Spinal cord (tissue), 10 donors: Measurements from ENCODE around the gene P2RX7. TPM values are rescaled to one million over a fixed set of nuclear protein-coding genes. Genes with fewer than 3 reads are reported as not detected.

Experiments used
- DNase-seq, 6 donors: peaks; one replicate each; pipeline versions ENCODE4 v3.0.0 to v3.0.0-alpha.2; 2013 to 2015; ENCODE audit warnings: low spot score in 6 of 6, low read depth in 4 of 6
- H3K27ac ChIP-seq: one replicate; pipeline ENCODE4 v1.5.1; 2013; ENCODE audit warnings: low read depth, low read length, control low read depth
- H3K27me3 ChIP-seq: one replicate; pipeline ENCODE4 v1.6.1; 2013; ENCODE audit warnings: low read length; ENCODE audit not compliant: control insufficient read depth, insufficient read depth
- H3K36me3 ChIP-seq: one replicate; pipeline ENCODE4 v1.6.1; 2013; ENCODE audit warnings: low read length; ENCODE audit not compliant: control insufficient read depth, insufficient read depth
- H3K4me1 ChIP-seq: one replicate; pipeline ENCODE4 v1.6.1; 2013; ENCODE audit warnings: low read length; ENCODE audit not compliant: control insufficient read depth, insufficient read depth
- H3K4me3 ChIP-seq: one replicate; pipeline ENCODE4 v1.5.1; 2013; ENCODE audit warnings: low read depth, low read length, control low read depth
- H3K9me3 ChIP-seq: one replicate; pipeline ENCODE4 v1.6.1; 2013; ENCODE audit warnings: low read length; ENCODE audit not compliant: control insufficient read depth, insufficient read depth
- WGBS: methylation state at CpG from one replicate; pipeline ENCODE4 v1.1.5; 2013; ENCODE audit warnings: missing lambda C conversion rate; ENCODE audit not compliant: insufficient coverage; 5-methylcytosine and 5-hydroxymethylcytosine counted together
- polyA plus RNA-seq, 2 donors: library from polyadenylated mRNA; unstranded; fragments of 120-200 nt; gene quantifications; one replicate each; pipeline ENCODE4 v1.2.1, GENCODE V29; 2013; ENCODE audit not compliant: insufficient read length in 2 of 2
- total RNA-seq, 2 donors: library from RNA; depleted of rRNA in 1 of 2; stranded (reverse); fragments of 120-200 nt in 1 of 2; fragments of >200 nt in 1 of 2; gene quantifications; one replicate each; pipeline versions ENCODE4 v1.2.3 to v1.2.4, GENCODE V29; 2013 to 2014
- donor health status: healthy.

The P2RX7 gene
- total and polyA plus RNA-seq, 4 donors, result 8.7 to 19.9 (median 17.4) TPM

GRCh38 chr12:121209624-121210572 lies 77.2 kb downstream of the P2RX7 start, which contains the start of gene P2RX4:
TSS of gene P2RX4 (plus strand) at chr12:121210129. CDS start at chr12:121210165, 36 bp downstream.
- peaks cover 7% of the 10 kb centered on the region for H3K36me3 ChIP-seq
- H3K27me3 ChIP-seq, result no peaks in the 10 kb centered on the region
- peaks cover 21% of the 10 kb centered on the region for H3K4me1 ChIP-seq
- H3K27ac ChIP-seq, result peak within 1 kb of the TSS; percentile 85
- no peaks in the 10 kb centered on the region for H3K9me3 ChIP-seq
- H3K4me3 ChIP-seq, result peak within 1 kb of the TSS; percentile 75
- DNase-seq, result peak; percentile 66 to 97 (median 78)
- 2% methylated on average over 87 of the region's 97 CpGs for WGBS

- no peaks in the 10 kb centered on the region for H3K27me3 ChIP-seq
- WGBS, result 100% methylated on average over 2 of the region's 5 CpGs
- DNase-seq, result no peak
- H3K4me3 ChIP-seq, result no peak overlapping the region
- H3K36me3 ChIP-seq, result peaks cover 11% of the 10 kb centered on the region
- peaks cover 21% of the 10 kb centered on the region for H3K4me1 ChIP-seq
- no peaks in the 10 kb centered on the region for H3K9me3 ChIP-seq
- H3K27ac ChIP-seq, result no peak overlapping the region
Observed at GRCh38 chr12:121212875-121213274, 80.2 kb downstream of the P2RX7 start.

- no peak for DNase-seq
- WGBS, result 86% methylated on average over 8 of the region's 11 CpGs
- no peak overlapping the region for H3K4me3 ChIP-seq
- no peaks in the 10 kb centered on the region for H3K9me3 ChIP-seq
- H3K4me1 ChIP-seq, result peaks cover 17% of the 10 kb centered on the region
- no peak overlapping the region for H3K27ac ChIP-seq
- H3K27me3 ChIP-seq, result no peaks in the 10 kb centered on the region
- H3K36me3 ChIP-seq, result peaks cover 12% of the 10 kb centered on the region
Observed at GRCh38 chr12:121214166-121214777, 81.6 kb downstream of the P2RX7 start.

GRCh38 chr12:121214855-121215745 lies 82.4 kb downstream of the P2RX7 start:
- Histone ChIP-seq H3K9me3 (no peaks in the 10 kb centered on the region), H3K27me3 (no peaks in the 10 kb centered on the region), H3K36me3 (peaks cover 12% of the 10 kb centered on the region), H3K4me3 (no peak overlapping the region), H3K4me1 (peaks cover 11% of the 10 kb centered on the region), H3K27ac (no peak overlapping the region)
- 95% methylated on average over 8 of the region's 14 CpGs for WGBS
- DNase-seq, result no peak

GRCh38 chr12:121216102-121216501 lies 83.4 kb downstream of the P2RX7 start:
- H3K27ac ChIP-seq, result no peak overlapping the region
- peaks cover 3% of the 10 kb centered on the region for H3K4me1 ChIP-seq
- WGBS, result 100% methylated on average over 4 of the region's 4 CpGs
- peaks cover 12% of the 10 kb centered on the region for H3K36me3 ChIP-seq
- H3K9me3 ChIP-seq, result no peaks in the 10 kb centered on the region
- no peaks in the 10 kb centered on the region for H3K27me3 ChIP-seq
- no peak for DNase-seq
- no peak overlapping the region for H3K4me3 ChIP-seq

GRCh38 chr12:121217063-121217462 lies 84.4 kb downstream of the P2RX7 start:
- no peak for DNase-seq
- no peaks in the 10 kb centered on the region for H3K27me3 ChIP-seq
- H3K9me3 ChIP-seq, result no peaks in the 10 kb centered on the region
- WGBS, result 85% methylated on average over 8 of the region's 8 CpGs
- no peak overlapping the region for H3K4me3 ChIP-seq
- no peaks in the 10 kb centered on the region for H3K4me1 ChIP-seq
- H3K36me3 ChIP-seq, result peaks cover 16% of the 10 kb centered on the region
- H3K27ac ChIP-seq, result no peak overlapping the region

GRCh38 chr12:121217761-121218160 lies 85.1 kb downstream of the P2RX7 start:
- 90% methylated on average over 5 of the region's 5 CpGs for whole genome bisulfite sequencing
- no peaks in the 10 kb centered on the region for H3K9me3 ChIP-seq
- H3K4me1 ChIP-seq, result no peaks in the 10 kb centered on the region
- no peaks in the 10 kb centered on the region for H3K27me3 ChIP-seq
- no peak overlapping the region for H3K4me3 ChIP-seq
- H3K27ac ChIP-seq, result no peak overlapping the region
- no peak for DNase-seq
- H3K36me3 ChIP-seq, result peaks cover 21% of the 10 kb centered on the region

- no peak for DNase-seq
- H3K36me3 ChIP-seq, result peaks cover 23% of the 10 kb centered on the region
- no peaks in the 10 kb centered on the region for H3K27me3 ChIP-seq
- no peaks in the 10 kb centered on the region for H3K9me3 ChIP-seq
- H3K4me3 ChIP-seq, result no peak overlapping the region
- WGBS, result 94% methylated on average over 13 of the region's 18 CpGs
- no peaks in the 10 kb centered on the region for H3K4me1 ChIP-seq
- H3K27ac ChIP-seq, result no peak overlapping the region
Observed at GRCh38 chr12:121218588-121219352, 86.1 kb downstream of the P2RX7 start.
